RCC 7860 (cell line): Measurements from ENCODE around the gene EFCAB6.

Source experiments
- DNase-seq: peaks from one replicate; pipeline ENCODE4 v3.0.0-alpha.2; 2015; ENCODE audit warnings: low spot score
- FAIRE-seq: peaks from 2 replicates; lab custom pipeline; 2012; peaks lifted over from hg19 to GRCh38; lab: Jason Lieb, UNC

Gene EFCAB6

GRCh38 chr22:43848366-43849171 is 36.5 kb upstream of the EFCAB6 start:
- FAIRE-seq = no peak
- DNase-seq = no peak

DNA sequence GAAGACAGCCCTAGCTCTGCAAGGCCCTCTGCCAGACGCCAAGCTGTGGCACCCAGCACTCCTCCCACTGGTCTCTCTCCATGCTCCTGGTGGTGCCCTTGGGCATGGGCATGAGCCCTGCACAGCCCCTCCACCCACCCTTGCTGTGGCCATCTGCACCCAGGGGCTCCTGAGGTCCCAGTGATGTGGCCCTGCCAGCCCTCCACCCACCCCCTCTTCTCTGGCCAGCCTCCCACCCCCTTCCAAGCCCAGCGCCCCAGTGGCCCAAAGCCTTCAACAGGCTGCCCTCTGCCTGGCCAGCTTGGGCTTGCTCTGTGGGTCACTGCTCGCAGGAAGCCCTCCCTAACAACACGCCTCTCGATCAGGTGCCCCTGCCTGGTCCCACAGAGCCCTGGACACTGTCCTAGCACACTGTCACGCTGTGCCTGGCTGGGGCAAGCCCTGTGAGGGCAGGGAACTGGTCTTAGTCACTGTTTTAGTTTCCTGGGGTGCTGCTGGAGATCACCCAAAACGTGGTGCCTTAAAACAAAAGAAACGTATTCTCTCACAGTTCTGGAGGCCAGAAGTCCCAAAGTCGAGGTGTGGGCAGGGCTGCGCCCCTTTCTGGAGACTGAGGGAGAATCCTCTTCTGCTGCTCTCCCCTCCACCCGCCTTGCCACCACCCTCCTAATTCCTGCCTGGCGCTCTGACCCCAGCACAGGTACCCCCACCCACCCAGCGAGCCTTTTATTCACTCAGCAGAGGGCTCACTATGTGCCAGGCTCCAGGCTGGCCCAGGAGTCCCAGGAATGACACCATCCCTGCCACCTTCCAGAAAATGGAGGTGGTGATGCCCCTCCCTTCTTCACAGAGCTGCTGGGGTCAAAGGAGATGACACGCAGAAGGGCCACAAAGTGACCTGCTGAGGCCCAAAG is 35.5 kb upstream of the EFCAB6 start:
- DNase-seq (no peak), FAIRE-seq (no peak)

DNA sequence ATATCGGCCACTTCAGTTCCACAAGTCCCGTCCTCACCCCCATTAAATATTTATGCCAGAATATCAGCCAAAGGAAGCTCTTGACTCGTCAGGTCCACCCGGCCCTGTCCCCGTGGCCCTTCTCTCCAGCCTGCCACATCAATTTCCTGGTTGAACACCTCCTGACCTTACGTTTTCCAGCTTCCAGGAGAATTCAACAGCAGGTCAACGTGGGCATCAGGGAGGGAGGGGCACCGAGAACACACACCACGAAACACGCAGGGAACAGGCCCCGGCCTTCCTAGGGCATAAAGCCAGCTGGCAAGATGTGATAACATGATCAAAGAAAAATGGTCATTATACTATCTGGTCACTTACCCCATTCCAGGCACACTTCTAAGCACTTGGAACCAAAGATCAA is 34.9 kb upstream of the EFCAB6 start:
- FAIRE-seq (no peak), DNase-seq (no peak)

DNA sequence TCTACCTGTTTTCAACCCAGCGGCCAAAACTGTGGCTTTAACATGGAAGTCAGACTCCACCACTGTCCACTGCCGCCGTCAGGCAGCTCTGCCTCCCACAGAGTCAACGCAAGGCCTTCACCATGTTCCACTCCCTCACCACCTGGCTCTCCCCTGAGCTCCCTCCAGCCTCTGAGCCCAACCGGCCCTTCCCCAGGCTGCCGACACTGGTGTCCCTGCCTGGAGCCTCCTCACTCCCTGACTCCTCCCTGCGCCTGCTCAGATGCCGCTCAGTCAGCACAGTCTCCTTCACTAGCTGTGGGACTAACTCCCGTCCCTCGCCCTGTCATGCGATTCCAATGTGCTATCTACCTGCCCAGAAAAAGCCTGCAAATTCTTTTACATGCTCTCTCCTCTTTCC is 33.9 kb upstream of the EFCAB6 start:
- FAIRE-seq (no peak), DNase-seq (no peak)

DNA sequence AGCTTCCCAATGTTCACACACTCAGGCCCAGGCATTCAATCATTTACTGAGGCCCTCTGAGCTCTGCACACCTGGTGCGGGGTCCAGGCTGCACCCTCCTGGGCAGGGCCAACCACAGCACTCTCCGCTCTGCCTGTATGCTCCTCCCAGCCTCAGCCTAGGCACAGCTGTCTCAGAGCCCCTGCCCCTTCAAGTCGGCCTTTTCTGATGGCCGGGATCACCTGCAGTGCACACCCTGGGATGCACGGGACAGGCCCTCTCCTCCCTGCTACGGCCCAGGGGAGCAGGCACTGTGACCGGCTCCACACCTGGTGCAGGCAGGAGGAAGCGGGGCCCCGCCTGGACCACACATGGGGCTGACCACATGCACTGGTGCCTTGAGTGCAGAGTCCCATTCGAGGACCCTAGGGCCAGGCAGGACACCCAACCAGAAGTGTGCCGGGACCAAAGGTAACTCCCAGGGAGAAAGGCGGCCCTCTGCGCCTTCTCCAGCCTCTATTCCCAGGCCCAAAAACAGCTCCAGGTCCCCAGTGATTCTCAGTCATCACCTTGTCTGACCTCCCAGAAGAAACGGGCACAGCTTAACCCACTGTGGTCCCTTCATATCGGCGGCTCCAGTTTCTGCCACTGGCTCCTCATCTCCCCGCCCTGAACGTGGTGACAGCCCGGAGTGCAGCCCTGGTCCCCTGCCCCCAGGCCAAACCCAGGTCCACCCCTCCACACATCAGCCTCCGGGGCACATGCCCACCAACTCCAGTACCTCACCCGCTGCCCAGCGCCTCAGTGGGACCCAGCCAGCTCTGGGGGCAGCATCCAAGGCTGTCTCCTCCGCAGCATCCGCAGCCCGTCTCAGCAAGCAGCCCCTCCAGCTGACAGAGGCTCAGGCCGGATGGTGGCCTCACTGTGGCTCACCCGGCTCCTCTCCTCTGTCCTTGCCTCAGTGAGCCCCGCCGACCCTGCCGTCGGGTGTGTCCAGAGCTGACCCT is 32.7 kb upstream of the EFCAB6 start:
- DNase-seq = no peak
- FAIRE-seq = no peak

DNA sequence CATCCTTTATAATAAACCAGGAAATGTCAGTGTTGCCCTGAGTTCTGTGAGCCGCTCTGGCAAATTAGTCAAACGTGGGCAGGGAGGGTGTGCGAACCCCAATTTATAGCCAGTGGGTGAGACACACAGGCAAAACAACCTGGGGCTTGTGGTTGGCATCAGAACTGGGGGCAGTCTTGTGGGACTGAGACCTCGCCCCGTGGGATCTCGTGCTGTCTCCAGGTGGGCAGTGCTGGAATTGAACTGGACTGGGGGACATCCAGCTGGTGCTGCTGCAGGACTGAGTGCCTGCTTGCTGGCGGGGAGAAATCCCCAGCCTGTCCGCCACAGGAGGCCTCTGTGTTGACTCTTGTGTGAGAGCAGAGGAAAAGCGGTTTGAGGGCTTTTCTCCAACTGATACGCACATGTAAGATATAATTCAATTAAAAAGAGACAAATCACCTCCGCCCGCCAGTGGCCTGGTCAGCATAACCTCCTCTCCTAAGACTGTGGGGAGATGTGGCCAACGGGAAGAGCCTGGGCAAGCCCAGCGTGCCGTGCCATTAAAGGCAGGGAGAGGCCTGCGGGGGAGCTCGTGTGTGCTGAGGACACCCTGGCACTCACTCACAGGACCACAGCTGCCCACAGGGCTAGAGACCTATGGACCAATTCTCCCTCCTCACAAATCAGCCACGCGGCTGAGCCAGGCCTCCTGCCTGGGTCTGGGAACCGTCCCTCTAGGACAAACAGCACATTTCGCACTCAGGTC is 31.9 kb upstream of the EFCAB6 start:
- DNase-seq = no peak
- FAIRE-seq = no peak

- FAIRE-seq (no peak), DNase-seq (no peak)
These were observed 29.6 kb upstream of the EFCAB6 start for GRCh38 chr22:43841742-43842141.

DNA sequence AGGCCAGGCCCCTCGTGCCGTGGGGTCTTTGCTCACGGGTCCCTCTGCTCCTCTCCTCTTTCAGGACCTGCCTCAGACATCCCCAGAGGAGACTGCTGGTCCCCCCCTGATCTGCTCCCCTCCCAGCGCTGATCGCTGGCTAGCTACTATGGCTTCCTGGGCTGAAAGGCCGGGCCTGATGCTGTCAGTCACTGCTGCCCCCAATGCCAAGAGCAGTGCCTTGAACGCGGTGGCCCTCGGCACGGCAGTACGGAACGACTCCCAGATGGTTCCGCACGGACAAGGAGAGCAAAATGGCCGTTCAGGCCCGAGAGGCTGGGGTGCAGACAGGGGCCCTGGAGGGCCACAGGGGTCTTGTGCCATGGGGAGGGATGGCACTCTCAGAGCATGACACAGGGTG is 28.7 kb upstream of the EFCAB6 start:
- no peak for FAIRE-seq
- no peak for DNase-seq

GRCh38 chr22:43840431-43840830 is 28.3 kb upstream of the EFCAB6 start:
- DNase-seq (no peak), FAIRE-seq (no peak)

- FAIRE-seq = no peak
- no peak for DNase-seq
These were observed 27.7 kb upstream of the EFCAB6 start for GRCh38 chr22:43839781-43840180.

- FAIRE-seq (no peak), DNase-seq (no peak)
These were observed 26.6 kb upstream of the EFCAB6 start for GRCh38 chr22:43838571-43839307.

- no peak for DNase-seq
- FAIRE-seq = no peak
These were observed 26.1 kb upstream of the EFCAB6 start for GRCh38 chr22:43838161-43838560.

DNA sequence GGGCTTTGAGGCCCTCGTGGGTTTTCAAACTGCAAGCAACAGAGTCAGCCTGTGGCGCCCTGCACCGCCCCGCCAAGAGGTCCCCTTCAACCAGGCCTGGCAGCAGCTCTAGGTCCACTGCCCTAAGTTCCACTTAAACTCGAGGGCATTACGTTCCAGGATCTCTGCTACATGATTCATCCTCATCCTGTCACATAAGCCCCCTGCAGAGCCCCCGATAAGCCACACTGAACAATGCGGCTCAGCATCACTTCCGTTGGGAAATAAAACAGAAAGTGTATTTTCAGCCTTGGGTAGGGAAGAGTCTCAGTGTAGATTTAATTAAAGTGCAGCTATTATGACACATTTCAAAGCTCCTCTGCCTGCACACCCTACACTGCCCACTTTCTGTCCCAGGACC is 25.6 kb upstream of the EFCAB6 start:
- DNase-seq = no peak
- no peak for FAIRE-seq

DNA sequence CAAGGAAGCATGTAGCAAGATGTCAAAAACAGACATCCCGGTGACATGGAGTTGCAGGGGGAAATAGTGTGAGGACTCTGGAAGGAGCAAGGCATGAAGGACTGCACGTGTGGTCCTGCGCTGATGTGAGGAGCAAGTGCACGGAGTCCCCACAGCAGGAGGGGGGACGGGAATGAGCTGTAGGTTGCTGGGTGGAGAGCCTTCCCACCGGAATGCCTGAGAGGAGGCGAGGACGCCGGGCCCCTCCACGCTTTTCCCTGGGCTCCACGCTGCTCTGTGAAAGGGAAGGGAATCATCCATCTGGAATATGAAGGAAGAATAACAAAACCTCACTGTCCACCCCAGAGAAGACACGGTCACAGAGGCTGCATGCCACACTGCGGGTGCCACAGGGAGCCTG is 23.6 kb upstream of the EFCAB6 start:
- FAIRE-seq (no peak), DNase-seq (no peak)

DNA sequence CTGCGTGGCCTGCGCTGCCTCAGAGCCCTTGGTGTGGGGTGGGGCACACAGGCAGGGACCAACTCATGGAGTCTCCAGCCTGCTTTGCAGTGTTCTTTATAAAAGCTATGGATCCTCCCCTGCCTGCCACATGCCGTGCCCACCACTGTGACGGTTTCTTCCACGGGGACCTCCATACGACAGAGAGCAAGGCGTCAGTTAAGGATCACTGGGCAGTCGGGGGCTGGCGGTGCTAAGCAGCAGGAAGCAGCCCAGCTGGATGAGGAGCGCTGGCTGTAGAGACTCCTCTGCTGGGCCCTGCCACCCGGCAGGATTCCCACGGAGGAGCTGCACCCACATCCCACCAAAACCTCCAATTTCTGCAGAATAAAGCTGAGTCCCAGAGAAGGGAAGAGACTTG is 23.1 kb upstream of the EFCAB6 start:
- no peak for FAIRE-seq

DNA sequence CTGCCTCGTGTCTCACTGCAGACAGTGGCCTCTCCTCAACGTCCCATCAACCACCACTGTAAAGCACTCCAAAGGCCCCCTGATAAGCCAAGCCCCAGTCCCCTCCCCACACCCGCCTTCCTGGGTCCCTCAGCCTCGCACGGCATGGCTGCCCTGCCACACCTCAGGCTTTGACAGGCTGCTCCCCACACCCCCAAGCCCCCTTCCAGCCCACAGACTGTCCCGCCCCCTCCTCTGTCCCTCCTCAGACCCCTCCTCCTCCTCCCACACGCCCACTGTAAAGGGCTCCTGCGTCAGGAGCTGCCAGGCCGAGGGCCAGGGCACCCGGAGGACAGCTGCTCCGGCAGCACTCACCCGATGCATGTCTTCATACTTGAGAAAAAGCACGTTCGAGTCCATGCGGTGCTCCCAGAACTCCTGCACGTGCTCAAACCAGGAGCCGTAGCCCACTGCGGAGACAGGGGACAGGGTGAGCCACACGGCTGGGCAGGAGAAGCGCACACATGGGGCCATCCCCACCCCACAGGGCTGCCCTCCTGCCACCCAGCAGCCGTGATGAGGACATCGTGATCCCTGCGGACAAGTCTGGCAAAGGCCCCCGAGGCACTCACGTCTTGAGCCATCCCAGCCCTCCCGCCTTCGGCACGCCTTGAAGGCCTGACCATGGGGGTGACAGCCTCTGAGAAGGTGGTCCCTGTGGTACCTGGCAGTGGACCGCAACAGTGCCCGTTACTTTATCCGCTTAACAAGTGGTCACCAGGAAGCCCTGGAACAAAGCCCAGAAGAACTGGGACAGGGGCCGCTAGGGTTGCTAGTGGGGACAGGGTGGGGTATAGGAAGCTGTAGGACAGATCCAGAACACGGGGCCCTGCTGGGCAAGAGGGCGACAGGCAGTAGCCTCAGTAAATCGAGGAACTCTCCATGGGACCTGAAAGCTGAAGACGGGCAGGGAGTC is 21.5 kb upstream of the EFCAB6 start:
- FAIRE-seq (no peak), DNase-seq (no peak)

More for the DNA sequence above, 23.1 kb upstream of the EFCAB6 start:
- DNase-seq = no peak

DNA sequence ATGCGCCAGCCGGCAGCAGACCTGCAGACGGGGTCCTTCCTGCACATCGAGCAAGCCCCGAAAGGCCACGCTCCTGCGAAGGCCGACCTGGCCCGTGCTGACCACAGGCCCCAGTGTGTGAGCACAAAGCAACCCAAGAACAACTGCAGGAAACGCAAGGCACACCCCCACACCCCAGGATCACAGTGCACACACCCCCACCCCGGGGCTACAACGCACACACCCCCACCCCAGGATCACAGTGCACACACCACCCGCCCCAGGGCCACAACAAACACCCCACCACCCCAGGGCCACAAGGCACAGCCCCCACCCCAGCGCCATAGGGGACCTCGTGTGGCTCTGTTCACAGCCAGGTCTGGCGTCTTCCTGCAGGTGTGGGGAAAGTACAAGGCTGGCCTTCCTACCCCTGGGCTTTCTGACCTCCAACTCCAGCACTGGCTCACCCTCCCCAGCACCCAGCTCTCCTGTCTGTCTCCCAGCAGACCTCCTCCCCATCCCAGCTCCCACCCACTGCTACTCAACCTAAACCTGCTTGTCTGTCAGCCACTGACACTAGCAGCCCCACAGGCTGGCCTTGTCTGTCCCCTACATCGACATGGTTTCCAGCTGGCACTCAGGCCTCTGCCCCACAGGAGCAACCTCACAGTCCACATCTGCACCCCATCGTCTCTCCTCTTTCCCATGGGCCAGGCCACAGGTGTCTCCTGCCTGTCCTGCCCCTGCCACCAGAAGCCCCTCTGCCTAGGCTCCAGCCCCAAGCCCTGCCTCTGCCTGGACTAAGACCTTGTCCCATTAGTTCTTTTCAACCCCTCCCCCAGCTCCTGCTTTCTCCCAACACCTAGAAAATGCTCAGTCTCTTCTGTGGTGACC is 20.5 kb upstream of the EFCAB6 start:
- no peak for FAIRE-seq
- no peak for DNase-seq
